K562 (cell line): ENCODE results near the gene LYPD3. TPM values are rescaled to one million over a fixed set of nuclear protein-coding genes. Genes with fewer than 3 reads are reported as not detected.

ENCODE experiments used
- ATAC-seq: fragments of 200-7000 bp; cut with Tn5 transposase; 3 replicates; pipeline ENCODE4 v1.9.1; 2020; ENCODE audit warnings: moderate library complexity
- BruUV-seq: library from RNA; stranded (reverse); fragments of 400-500 nt; replicated peaks from 2 replicates; lab custom pipeline; 2021; lab: Mats Ljungman, UMichigan
- CTCF ChIA-PET: fragments of 300-600 bp; formaldehyde crosslinking; extraction: SDS; loops from one replicate; lab custom pipeline; 2021; ENCODE audit warnings: low intra/inter-chr PET ratio; lab: Yijun Ruan, JAX
- POLR2A ChIA-PET: fragments of 300-600, 350-650 bp; sonication (Branson Sonifier 250); formaldehyde crosslinking; extraction: SDS; loops from one replicate; lab custom pipeline; 2021; ENCODE audit warnings: antibody characterized with exemption, inconsistent platforms; lab: Yijun Ruan, JAX
- DNase-seq, 4 experiments: peaks; one replicate each; pipeline versions ENCODE4 v3.0.0 to v3.0.0-alpha.2; 2011 to 2018; ENCODE audit warnings: low spot score in 3 of 4, mixed read lengths in 3 of 4; ENCODE audit errors: extremely low read depth in 1 of 4
- FAIRE-seq: peaks from 2 replicates; lab custom pipeline; 2011; peaks lifted over from hg19 to GRCh38; lab: Jason Lieb, UNC
- H2AFZ ChIP-seq: 2 replicates; pipeline ENCODE4 v1.6.0; 2011; ENCODE audit warnings: low read depth, low read length, control low read depth, inconsistent platforms
- H3K27ac ChIP-seq: fragments of 200-600 bp; 3 replicates; pipeline ENCODE4 v1.8.0; 2011; ENCODE audit warnings: low read depth, mild to moderate bottlenecking, control low read depth, inconsistent platforms, low read length, moderate library complexity, mixed read lengths; ENCODE audit errors: extremely low read depth
- H3K27me3 ChIP-seq, 2 experiments: fragments of 300-600 bp in 1 of 2; 2 replicates in 1 of 2; 3 replicates in 1 of 2; pipeline versions ENCODE4 v1.6.0 to v1.8.0; 2011; ENCODE audit warnings: inconsistent platforms in 2 of 2, low read length in 2 of 2, mild to moderate bottlenecking in 1 of 2, mixed read lengths in 1 of 2, moderate library complexity in 1 of 2; ENCODE audit not compliant: control insufficient read depth in 2 of 2, insufficient read depth in 2 of 2
- H3K36me3 ChIP-seq: fragments of 300-600 bp; 3 replicates; pipeline ENCODE4 v1.8.0; 2011; ENCODE audit warnings: mild to moderate bottlenecking, low read length, inconsistent platforms; ENCODE audit not compliant: control insufficient read depth, insufficient read depth
- H3K4me1 ChIP-seq, 2 experiments: fragments of 200-600 bp in 1 of 2; replicated peaks in 1 of 2; 2 replicates in 1 of 2; 3 replicates in 1 of 2; pipeline versions ENCODE4 v1.5.1 to v1.8.0; 2011; ENCODE audit warnings: inconsistent platforms in 2 of 2, low read length in 2 of 2, mild to moderate bottlenecking in 1 of 2, mixed read lengths in 1 of 2, moderate library complexity in 1 of 2; ENCODE audit not compliant: control insufficient read depth in 2 of 2, insufficient read depth in 2 of 2
- H3K4me2 ChIP-seq: 2 replicates; pipeline ENCODE4 v1.6.1; 2011; ENCODE audit warnings: low read length, control low read depth, inconsistent platforms, mixed read lengths; ENCODE audit not compliant: insufficient read depth
- H3K4me3 ChIP-seq: fragments of 200-600 bp; sonication (generic), shearing (Covaris generic); 2 replicates; pipeline ENCODE4 v1.5.1; 2016; ENCODE audit warnings: control low read depth, inconsistent platforms
- H3K79me2 ChIP-seq: fragments of 200-600 bp; 3 replicates; pipeline ENCODE4 v1.8.0; 2011; ENCODE audit warnings: low read length, inconsistent platforms; ENCODE audit not compliant: control insufficient read depth, insufficient read depth
- H3K9ac ChIP-seq, 2 experiments: 2 replicates each; pipeline versions ENCODE4 v1.6.0 to v1.6.1; 2011; ENCODE audit warnings: low read depth in 2 of 2, low read length in 2 of 2, control low read depth in 1 of 2, inconsistent platforms in 1 of 2, mild to moderate bottlenecking in 1 of 2, mixed read lengths in 1 of 2; ENCODE audit not compliant: insufficient read depth in 1 of 2
- H3K9me1 ChIP-seq: one replicate; pipeline ENCODE4 v1.6.0; 2011; ENCODE audit warnings: inconsistent platforms, mild to moderate bottlenecking, low read length, moderate library complexity; ENCODE audit not compliant: control insufficient read depth, insufficient read depth
- H3K9me3 ChIP-seq: replicated peaks from 2 replicates; pipeline ENCODE4 v1.5.1; 2011; ENCODE audit warnings: low read depth, low read length, inconsistent platforms; ENCODE audit not compliant: control insufficient read depth, insufficient read depth
- H4K20me1 ChIP-seq: replicated peaks from 2 replicates; pipeline ENCODE4 v1.6.1; 2011; ENCODE audit warnings: low read length, inconsistent platforms, mixed read lengths; ENCODE audit not compliant: control insufficient read depth, insufficient read depth
- ERF ChIP-seq: fragments of 450-650 bp; formaldehyde crosslinking; IDR thresholded peaks from 2 replicates; pipeline ENCODE4 v1.4.0; 2020; ENCODE audit warnings: mild to moderate bottlenecking, mixed read lengths
- NCOA2 ChIP-seq, 2 experiments: fragments of 450-650 bp; IDR thresholded peaks; 2 replicates each; pipeline ENCODE4 v1.6.1; 2018; ENCODE audit warnings: mild to moderate bottlenecking in 2 of 2, moderate library complexity in 1 of 2; ENCODE audit not compliant: partially characterized antibody in 2 of 2
- PHF8 ChIP-seq: fragments of 200-600 bp; sonication (generic); IDR thresholded peaks from 2 replicates; pipeline ENCODE4 v1.6.1; 2012; ENCODE audit warnings: mixed run types, mild to moderate bottlenecking, inconsistent platforms, low read length, moderate library complexity, borderline replicate concordance
- STAG1 ChIP-seq: sonication (generic); formaldehyde crosslinking; IDR thresholded peaks from 2 replicates; pipeline ENCODE4 v1.5.0; 2020; ENCODE audit warnings: missing genetic modification reagents, borderline replicate concordance
- ZNF75A ChIP-seq: fragments of 450-650 bp; formaldehyde crosslinking; IDR thresholded peaks from 2 replicates; pipeline ENCODE4 v1.4.0; 2020; ENCODE audit warnings: mild to moderate bottlenecking
- WGBS: fragments of 100-300 bp; shearing (Covaris generic); methylation state at CpG from one replicate; pipeline ENCODE4 v1.1.6; 2016; ENCODE audit warnings: low coverage, mixed read lengths; ENCODE audit not compliant: insufficient coverage; ENCODE audit errors: missing lambda C conversion rate; 5-methylcytosine and 5-hydroxymethylcytosine counted together
- in situ Hi-C: fragments of 300-500 bp; cut with MboI; formaldehyde crosslinking; loops from 4 replicates; pipeline ENCODE4 v1.15.0; 2018; ENCODE audit warnings: inconsistent platforms, mixed read lengths
- intact Hi-C: fragments of 100-400 bp; cut with micrococcal nuclease; formaldehyde crosslinking; loops from 2 replicates; pipeline ENCODE4 v1.14.2; 2022
- polyA plus RNA-seq, 8 experiments: library from polyadenylated mRNA; depleted of rRNA in 4 of 8; stranded (reverse) in 5 of 8; unstranded in 3 of 8; fragments of >200 nt; fragmentation: Nextera tagmentation in 2 of 8; fragmentation: Illumina TruSeq in 1 of 8; extraction: Ambion mirVana in 2 of 8; extraction: Trizol in 1 of 8; gene quantifications; 2 replicates each; pipeline versions ENCODE4 v1.2.1 to v1.2.3, GENCODE V29; 2011 to 2014; ENCODE audit warnings: inconsistent platforms in 1 of 8, missing spikeins in 1 of 8
- total RNA-seq, 7 experiments: library from RNA; depleted of rRNA in 6 of 7; stranded (reverse); fragments of >200 nt in 6 of 7; fragmentation: Illumina TruSeq in 2 of 7; extraction: Trizol in 2 of 7; gene quantifications; 2 replicates each; pipeline versions ENCODE4 v1.2.1 to v1.2.3, GENCODE V29; 2011 to 2021; ENCODE audit warnings: low replicate concordance in 1 of 7
- TF ChIP-seq, protein P1 (sequence below): fragments of 450-650 bp; IDR thresholded peaks from 2 replicates; pipeline ENCODE4 v1.6.1; 2018; ENCODE audit not compliant: partially characterized antibody

Gene LYPD3
- total and polyA plus RNA-seq, 9 of the 15 experiments (the other 6 are each of a cell fraction or from before 2014, with no cell fraction given): 0.04 to 0.33 (median 0.20) TPM; not detected in 1

DNA sequence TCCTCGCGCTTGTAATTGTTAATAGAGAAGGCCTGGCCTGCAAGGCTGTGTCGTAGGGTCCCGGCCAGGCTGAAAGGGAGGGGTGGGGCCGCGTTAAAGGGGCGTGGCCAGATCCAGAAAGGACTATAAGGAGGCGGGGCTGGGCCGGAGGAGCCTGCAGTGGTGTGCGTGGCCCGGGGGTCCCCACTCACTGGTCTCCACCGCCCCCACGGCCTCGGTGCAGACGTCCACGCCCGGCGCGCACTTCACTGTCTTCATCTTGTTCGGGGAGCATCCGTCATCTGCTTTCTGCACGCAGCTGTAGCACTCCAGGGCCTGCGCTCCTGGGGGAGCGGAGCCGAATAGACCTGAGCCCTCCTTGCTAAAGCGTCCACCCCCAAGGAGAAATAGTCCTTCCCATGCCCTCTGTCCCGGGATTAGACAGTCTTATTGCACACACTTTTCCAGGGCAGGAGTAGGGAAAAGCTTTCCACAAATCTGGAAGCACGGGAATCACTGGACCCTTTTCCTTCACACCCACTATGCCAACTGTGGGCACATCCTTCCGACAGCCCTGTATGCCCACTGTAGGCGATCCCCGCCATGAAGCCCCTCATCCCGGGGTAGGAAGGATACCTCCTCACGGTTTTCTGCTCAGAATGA is 1.2 kb downstream of the LYPD3 start:
- BruUV-seq: no TSS peak
- Histone ChIP-seq H3K9me3 (no peaks in the 10 kb centered on the region), H3K4me1 (peaks cover 19 to 27% of the 10 kb centered on the region in 2 experiments), H2AFZ (peak overlapping the region; percentile 98), H3K79me2 (no peaks in the 10 kb centered on the region), H3K9me1 (no peaks in the 10 kb centered on the region), H3K27me3 (peaks cover 17 to 18% of the 10 kb centered on the region in 2 experiments; a peak in 4 of 5 replicates), H4K20me1 (no peaks in the 10 kb centered on the region), H3K9ac (peak overlapping the region in 1 of 2 experiments; percentile 92; a peak in 3 of 4 replicates), H3K36me3 (no peaks in the 10 kb centered on the region), H3K4me3 (peak overlapping the region; percentile 67), H3K27ac (no peak overlapping the region), H3K4me2 (peak overlapping the region; percentile 94)
- ATAC-seq (peak; percentile 79), FAIRE-seq (peak; percentile 26), DNase-seq (peak; percentile 73 to 86 (median 82))
- ChIA-PET CTCF (no interaction called here), POLR2A (interaction anchor here (1.2 to 2.1 kb wide), 4 partner anchors 9 to 41 kb away, joined by 5 to 20 read pairs (median 6); no protein-coding TSS in a partner anchor)
- WGBS: 8% methylated on average over 33 of the region's 33 CpGs
- in situ Hi-C loops (no loop called here), intact Hi-C loops (loop anchor here (5.0 kb wide), 1 partner anchor 38 kb away; the partner anchor contains the start of gene PHLDB3)
- TF ChIP-seq, protein P1, sequence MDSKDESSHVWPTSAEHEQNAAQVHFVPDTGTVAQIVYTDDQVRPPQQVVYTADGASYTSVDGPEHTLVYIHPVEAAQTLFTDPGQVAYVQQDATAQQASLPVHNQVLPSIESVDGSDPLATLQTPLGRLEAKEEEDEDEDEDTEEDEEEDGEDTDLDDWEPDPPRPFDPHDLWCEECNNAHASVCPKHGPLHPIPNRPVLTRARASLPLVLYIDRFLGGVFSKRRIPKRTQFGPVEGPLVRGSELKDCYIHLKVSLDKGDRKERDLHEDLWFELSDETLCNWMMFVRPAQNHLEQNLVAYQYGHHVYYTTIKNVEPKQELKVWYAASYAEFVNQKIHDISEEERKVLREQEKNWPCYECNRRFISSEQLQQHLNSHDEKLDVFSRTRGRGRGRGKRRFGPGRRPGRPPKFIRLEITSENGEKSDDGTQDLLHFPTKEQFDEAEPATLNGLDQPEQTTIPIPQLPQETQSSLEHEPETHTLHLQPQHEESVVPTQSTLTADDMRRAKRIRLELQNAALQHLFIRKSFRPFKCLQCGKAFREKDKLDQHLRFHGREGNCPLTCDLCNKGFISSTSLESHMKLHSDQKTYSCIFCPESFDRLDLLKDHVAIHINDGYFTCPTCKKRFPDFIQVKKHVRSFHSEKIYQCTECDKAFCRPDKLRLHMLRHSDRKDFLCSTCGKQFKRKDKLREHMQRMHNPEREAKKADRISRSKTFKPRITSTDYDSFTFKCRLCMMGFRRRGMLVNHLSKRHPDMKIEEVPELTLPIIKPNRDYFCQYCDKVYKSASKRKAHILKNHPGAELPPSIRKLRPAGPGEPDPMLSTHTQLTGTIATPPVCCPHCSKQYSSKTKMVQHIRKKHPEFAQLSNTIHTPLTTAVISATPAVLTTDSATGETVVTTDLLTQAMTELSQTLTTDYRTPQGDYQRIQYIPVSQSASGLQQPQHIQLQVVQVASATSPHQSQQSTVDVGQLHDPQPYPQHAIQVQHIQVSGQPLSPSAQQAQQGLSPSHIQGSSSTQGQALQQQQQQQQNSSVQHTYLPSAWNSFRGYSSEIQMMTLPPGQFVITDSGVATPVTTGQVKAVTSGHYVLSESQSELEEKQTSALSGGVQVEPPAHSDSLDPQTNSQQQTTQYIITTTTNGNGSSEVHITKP: peak; percentile 74
- TF ChIP-seq ERF (0 out of 2 replicates have a peak, but pooled peaks have one; percentile 5), NCOA2 (IDR thresholded peaks at IDR 0.05; ENCODE audit: partially characterized antibody in 2 of 2) (no peak), STAG1 (CRISPR knock-in tag) (no peak), ZNF75A (peak; percentile 86), PHF8 (peak; percentile 17; the same call in 1 of the 2 replicates)
